NCI-H774 (cell line): ENCODE data around the gene MLKL.
"Not testable (repeated sequence)": the region's sequence is repeated elsewhere in the genome, so short reads cannot be mapped to it uniquely, and the experiment has no call there.

Experiments
- DNase-seq: peaks from one replicate; lab custom pipeline; 2025; lab: John Stamatoyannopoulos, UW

MLKL gene

GRCh38 chr16:74699666-74700065 lies 996 bp downstream of the MLKL start:
- no peak for DNase-seq

- no peak for DNase-seq
Measured at GRCh38 chr16:74698222-74698621, 2.4 kb downstream of the MLKL start.

GRCh38 chr16:74695450-74696422 lies 4.9 kb downstream of the MLKL start:
- peak; percentile 32 for DNase-seq

- DNase-seq = no peak
Measured at GRCh38 chr16:74691093-74691855, 9.4 kb downstream of the MLKL start.

GRCh38 chr16:74682556-74682955 lies 18.1 kb downstream of the MLKL start:
- no peak for DNase-seq

- no peak for DNase-seq
Measured at GRCh38 chr16:74680681-74681080, 20.0 kb downstream of the MLKL start.

- DNase-seq = no peak
Measured at GRCh38 chr16:74679983-74680382, 20.7 kb downstream of the MLKL start.

- DNase-seq = no peak
Measured at GRCh38 chr16:74677868-74678267, 22.8 kb downstream of the MLKL start.

- no peak for DNase-seq
Measured at GRCh38 chr16:74673876-74674275, 26.8 kb downstream of the MLKL start.

- DNase-seq = not testable (repeated sequence)
Measured at GRCh38 chr16:74668877-74669276, 31.8 kb downstream of the MLKL start.

- DNase-seq = peak; percentile 1
Measured at GRCh38 chr16:74667255-74667700, 33.4 kb downstream of the MLKL start.

- peak; percentile 92 for DNase-seq
Measured at GRCh38 chr16:74666425-74667254, 34.0 kb downstream of the MLKL start, which contains the start of gene RFWD3. Gene RFWD3, minus strand, starts transcription at chr16:74666877. Its CDS starts 5,428 bp downstream, at chr16:74661449.

GRCh38 chr16:74666010-74666421 lies 34.6 kb downstream of the MLKL start:
- DNase-seq = no peak

GRCh38 chr16:74661064-74661463 lies 39.6 kb downstream of the MLKL start:
- DNase-seq = no peak

- DNase-seq = no peak
Measured at GRCh38 chr16:74660383-74660782, 40.3 kb downstream of the MLKL start.

- DNase-seq = no peak
Measured at GRCh38 chr16:74659041-74659440, 41.6 kb downstream of the MLKL start.

- DNase-seq = no peak
Measured at GRCh38 chr16:74657870-74658642, 42.6 kb downstream of the MLKL start.

GRCh38 chr16:74654536-74655050 lies 46.1 kb downstream of the MLKL start:
- no peak for DNase-seq

- not testable (repeated sequence) for DNase-seq
Measured at GRCh38 chr16:74652883-74653282, 47.8 kb downstream of the MLKL start.

GRCh38 chr16:74652249-74652648 lies 48.4 kb downstream of the MLKL start:
- DNase-seq = no peak

GRCh38 chr16:74651841-74652240 lies 48.8 kb downstream of the MLKL start:
- DNase-seq = no peak
